Stomach (tissue), 4 donors: ENCODE results near the gene KLHDC10.

Experiments
- POLR2A ChIP-seq, 4 donors: fragments of 450-650 bp; IDR thresholded peaks; one replicate each; pipeline ENCODE4 v1.6.1; 2016; ENCODE audit warnings: antibody characterized with exemption in 4 of 4, control low read depth in 2 of 4, mild to moderate bottlenecking in 1 of 4, moderate library complexity in 1 of 4
- TF ChIP-seq, protein P1 (sequence below), 7 experiments: fragments of 450-650 bp in 4 of 7; fragments of 200-600 bp in 3 of 7; sonication (generic) in 3 of 7; IDR thresholded peaks; one replicate each; pipeline ENCODE4 v1.5.1; 2016 to 2019; ENCODE audit warnings: antibody characterized with exemption in 7 of 7, control low read depth in 2 of 7, mild to moderate bottlenecking in 1 of 7

DNA sequence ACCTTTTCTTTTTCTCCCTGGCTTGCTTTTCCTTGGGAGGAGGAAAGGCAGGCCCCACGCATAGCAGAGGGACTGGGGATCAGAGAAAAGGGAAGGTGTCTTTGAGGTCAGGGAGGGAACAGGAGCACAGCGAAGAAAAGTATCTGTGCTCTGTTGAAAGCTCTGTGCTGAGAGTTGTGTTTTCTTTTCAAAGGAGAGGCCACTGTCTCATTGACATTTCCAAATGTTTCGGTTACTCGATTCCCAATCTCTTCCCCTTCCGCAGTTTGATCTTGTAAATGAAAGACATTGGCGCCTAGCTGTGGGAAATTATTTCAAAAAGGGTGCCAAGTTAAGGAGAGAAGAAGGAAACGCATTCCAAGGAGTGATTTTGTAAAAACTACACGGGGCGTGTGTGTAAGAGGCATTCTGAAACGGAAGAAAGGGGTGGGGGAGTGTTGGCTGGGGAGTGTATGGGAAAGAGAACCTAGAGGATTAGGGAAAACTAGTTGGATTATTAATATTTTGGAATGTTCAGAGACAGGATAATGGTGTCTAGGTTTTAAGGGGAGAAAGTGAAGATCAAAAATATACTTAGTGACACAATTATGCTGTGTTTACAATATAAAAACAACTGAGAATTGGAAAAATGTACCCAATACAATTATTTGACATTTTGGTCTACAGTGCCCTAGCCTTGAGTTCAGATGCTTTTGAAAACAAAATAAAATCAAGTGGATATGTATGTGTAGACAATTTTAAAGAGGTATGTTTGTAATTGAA is 708 bp downstream of the KLHDC10 start:
- TF ChIP-seq, protein P1, sequence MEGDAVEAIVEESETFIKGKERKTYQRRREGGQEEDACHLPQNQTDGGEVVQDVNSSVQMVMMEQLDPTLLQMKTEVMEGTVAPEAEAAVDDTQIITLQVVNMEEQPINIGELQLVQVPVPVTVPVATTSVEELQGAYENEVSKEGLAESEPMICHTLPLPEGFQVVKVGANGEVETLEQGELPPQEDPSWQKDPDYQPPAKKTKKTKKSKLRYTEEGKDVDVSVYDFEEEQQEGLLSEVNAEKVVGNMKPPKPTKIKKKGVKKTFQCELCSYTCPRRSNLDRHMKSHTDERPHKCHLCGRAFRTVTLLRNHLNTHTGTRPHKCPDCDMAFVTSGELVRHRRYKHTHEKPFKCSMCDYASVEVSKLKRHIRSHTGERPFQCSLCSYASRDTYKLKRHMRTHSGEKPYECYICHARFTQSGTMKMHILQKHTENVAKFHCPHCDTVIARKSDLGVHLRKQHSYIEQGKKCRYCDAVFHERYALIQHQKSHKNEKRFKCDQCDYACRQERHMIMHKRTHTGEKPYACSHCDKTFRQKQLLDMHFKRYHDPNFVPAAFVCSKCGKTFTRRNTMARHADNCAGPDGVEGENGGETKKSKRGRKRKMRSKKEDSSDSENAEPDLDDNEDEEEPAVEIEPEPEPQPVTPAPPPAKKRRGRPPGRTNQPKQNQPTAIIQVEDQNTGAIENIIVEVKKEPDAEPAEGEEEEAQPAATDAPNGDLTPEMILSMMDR (IDR thresholded peaks at IDR 0.05): no peak
- no peak for TF ChIP-seq POLR2A (IDR thresholded peaks at IDR 0.05)
